Stimulated activated CD4-positive, alpha-beta T cell treated with anti-CD3 and anti-CD28 coated beads, Interleukin-4, amount 100 ng/mL, for 48 hours (primary cell): ENCODE data around the gene CAPN11.
"Not testable (repeated sequence)": the region's sequence is repeated elsewhere in the genome, so short reads cannot be mapped to it uniquely, and the experiment has no call there.

Source experiments
- DNase-seq, 2 donors: peaks; one replicate each; pipeline ENCODE4 v3.0.0-alpha.2; 2020; ENCODE audit warnings: low read depth in 2 of 2

The CAPN11 gene

DNA sequence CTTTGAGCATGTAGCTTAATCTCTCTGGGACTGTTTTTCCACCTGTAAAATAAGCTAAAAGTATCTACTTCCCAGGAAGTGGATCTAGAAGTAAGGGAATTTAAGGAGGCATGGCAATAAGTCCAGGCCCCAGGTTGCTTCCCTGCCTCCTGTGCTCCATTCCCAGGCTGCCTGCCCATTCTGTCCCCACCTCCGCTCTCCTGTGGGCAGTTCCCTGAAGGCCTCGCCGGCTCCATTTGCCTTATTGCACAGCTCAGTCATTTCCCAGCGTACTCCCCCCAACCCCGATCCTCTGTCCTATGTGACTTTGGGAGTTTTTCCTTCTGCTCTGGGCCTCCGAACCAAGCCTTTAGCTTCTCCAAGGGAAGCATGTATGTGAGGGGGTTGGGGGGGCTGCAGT, 69.4 kb downstream of the CAPN11 start:
- no peak for DNase-seq

DNA sequence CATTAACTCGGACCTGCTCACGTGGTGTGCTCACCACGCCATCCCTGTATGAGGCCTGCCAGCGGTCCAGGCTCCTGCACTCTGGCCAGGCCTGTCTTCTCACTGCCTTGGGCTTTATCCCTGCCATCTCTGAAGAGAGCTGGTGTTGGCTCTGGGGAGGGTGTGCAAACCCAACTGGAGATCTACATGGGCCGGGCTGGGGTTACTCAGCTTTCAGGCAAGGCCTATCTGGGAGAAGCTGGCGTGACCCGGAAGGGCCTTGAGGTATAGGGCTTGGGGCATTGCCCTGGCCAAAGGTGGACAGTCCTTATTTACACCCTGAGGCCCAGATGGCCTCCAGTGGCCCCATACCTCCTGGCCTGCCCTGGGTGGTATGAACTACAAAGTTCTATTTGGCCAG, 69.8 kb downstream of the CAPN11 start:
- DNase-seq, result no peak

DNA sequence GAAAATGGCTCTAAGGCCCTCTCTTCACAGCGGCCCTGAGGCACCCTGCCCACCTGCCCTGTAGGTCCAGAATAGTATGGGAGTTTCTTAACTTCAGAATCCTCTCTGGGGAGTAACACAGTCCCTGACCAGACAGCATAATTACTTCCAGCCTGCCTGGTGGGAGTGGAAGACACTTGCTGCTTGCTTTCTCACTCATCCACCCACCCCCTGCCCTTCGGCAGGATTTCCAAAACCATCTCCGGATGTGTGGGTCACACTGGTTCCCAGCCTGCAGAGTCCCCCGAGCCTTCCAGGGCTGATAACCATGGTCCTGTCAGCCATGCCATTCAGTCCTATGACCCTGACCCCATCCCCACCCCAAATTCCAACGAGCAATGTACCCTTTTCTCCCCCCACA, 70.2 kb downstream of the CAPN11 start:
- DNase-seq, result no peak

DNA sequence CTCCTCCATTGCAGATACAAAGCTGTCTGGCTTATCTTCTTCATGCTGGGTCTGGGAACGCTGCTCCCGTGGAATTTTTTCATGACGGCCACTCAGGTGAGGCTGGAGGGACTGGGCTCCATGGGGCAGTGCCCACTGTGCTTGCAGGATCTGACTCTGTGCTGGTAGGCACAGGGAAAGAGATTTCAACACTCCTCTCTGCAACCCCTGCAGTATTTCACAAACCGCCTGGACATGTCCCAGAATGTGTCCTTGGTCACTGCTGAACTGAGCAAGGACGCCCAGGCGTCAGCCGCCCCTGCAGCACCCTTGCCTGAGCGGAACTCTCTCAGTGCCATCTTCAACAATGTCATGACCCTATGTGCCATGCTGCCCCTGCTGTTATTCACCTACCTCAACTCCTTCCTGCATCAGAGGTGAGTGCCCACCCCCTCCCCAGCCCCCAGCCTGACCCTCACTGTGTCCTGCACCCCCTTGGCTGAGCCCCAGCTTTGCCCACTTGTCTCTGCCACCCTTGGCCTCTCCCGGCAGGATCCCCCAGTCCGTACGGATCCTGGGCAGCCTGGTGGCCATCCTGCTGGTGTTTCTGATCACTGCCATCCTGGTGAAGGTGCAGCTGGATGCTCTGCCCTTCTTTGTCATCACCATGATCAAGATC, 70.9 kb downstream of the CAPN11 start:
- DNase-seq, result no peak

DNA sequence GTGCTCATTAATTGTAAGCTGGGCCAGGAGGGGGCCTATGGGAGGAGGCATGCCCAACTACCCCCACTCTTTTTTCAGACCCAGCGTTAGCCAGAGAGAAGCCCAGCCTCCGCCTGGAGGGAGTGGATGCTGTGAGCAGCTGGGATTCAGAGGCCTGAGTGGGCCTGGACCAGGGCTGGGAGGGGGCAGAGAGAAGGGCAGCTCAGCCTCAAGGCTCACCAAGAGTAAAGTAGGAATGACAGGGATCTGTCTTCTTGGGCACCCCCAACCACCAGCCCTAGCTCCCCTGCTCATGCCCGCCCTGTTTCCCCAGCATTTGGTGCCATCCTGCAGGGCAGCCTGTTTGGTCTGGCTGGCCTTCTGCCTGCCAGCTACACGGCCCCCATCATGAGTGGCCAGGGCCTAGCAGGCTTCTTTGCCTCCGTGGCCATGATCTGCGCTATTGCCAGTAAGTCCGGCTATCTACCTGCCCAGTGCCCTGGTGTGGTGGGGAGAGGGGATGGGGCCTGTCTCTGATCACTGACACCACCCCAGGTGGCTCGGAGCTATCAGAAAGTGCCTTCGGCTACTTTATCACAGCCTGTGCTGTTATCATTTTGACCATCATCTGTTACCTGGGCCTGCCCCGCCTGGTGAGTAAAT, 71.5 kb downstream of the CAPN11 start:
- DNase-seq, result no peak

DNA sequence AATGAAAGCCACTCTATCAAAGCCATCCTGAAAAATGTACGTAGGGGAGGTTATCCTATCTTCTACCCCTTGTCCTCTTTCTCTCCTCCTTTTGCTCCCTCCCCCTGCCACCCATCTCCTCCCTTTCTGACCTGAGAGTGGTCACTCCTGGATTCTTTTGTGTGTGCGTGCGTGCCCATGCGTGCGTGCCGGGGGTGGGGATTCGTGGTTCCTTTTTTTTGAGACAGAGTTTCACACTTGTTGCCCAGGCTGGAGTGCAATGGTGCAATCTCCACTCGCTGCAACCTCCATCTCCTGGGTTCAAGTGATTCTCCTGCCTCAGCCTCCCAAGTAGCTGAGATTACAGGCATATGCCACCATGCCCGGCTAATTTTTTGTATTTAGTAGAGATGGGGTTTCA, 72.8 kb downstream of the CAPN11 start:
- not testable (repeated sequence) for DNase-seq

DNA sequence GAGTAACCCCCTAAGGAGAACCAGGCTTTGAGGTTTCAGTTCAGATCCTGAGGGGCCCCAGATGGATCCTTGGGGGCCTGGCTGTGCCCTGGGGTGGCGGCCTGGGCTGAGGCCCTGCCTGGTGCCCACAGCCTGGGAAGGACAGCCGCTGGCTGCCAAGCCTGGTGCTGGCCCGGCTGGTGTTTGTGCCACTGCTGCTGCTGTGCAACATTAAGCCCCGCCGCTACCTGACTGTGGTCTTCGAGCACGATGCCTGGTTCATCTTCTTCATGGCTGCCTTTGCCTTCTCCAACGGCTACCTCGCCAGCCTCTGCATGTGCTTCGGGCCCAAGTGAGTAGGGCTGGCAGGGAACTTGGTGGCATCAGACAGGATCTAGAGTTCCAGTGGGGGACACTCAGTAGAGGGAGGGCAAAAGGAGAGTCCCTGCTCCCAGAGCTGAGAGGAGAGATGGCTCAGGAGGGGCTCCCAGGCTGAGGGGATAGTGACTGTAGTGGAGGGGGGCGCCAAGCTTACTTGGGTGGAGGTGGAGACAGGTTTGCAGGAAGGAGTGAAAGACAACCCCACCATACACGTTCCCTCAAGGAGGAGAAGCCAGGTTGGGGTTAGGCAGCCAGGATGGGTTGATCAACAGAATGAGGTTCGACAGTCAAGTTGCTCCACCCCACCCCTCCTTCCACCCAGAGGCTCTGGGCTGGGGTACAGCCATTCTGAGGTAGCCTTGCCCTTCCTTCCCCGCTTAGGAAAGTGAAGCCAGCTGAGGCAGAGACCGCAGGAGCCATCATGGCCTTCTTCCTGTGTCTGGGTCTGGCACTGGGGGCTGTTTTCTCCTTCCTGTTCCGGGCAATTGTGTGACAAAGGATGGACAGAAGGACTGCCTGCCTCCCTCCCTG, 74.3 kb downstream of the CAPN11 start:
- no peak for DNase-seq

DNA sequence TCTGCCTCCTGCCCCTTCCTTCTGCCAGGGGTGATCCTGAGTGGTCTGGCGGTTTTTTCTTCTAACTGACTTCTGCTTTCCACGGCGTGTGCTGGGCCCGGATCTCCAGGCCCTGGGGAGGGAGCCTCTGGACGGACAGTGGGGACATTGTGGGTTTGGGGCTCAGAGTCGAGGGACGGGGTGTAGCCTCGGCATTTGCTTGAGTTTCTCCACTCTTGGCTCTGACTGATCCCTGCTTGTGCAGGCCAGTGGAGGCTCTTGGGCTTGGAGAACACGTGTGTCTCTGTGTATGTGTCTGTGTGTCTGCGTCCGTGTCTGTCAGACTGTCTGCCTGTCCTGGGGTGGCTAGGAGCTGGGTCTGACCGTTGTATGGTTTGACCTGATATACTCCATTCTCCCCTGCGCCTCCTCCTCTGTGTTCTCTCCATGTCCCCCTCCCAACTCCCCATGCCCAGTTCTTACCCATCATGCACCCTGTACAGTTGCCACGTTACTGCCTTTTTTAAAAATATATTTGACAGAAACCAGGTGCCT, 75.0 kb downstream of the CAPN11 start:
- DNase-seq, result no peak
